SKM-1 treated with dmso at 0.1 percent for 144 hours (cell line): ENCODE measurements around the gene TXNDC17.
"Not testable (repeated sequence)": the region's sequence is repeated elsewhere in the genome, so short reads cannot be mapped to it uniquely, and the experiment has no call there.

Source experiments
- DNase-seq: peaks from one replicate; lab custom pipeline; 2025; ENCODE audit not compliant: unreplicated experiment; lab: John Stamatoyannopoulos, UW

Gene TXNDC17

GRCh38 chr17:6660101-6660500, 19.2 kb downstream of the TXNDC17 start:
- DNase-seq = no peak

- peak; percentile 64 for DNase-seq
Measured at GRCh38 chr17:6660805-6661463, 20.1 kb downstream of the TXNDC17 start.

- DNase-seq = no peak
Measured at GRCh38 chr17:6661464-6661848, 20.6 kb downstream of the TXNDC17 start.

GRCh38 chr17:6663200-6663599, 22.3 kb downstream of the TXNDC17 start:
- not testable (repeated sequence) for DNase-seq

GRCh38 chr17:6666077-6666521, 25.2 kb downstream of the TXNDC17 start:
- DNase-seq = peak; percentile 17

- DNase-seq = no peak
Measured at GRCh38 chr17:6666557-6666956, 25.7 kb downstream of the TXNDC17 start.

GRCh38 chr17:6667516-6667915, 26.7 kb downstream of the TXNDC17 start:
- DNase-seq = no peak

GRCh38 chr17:6668219-6668618, 27.4 kb downstream of the TXNDC17 start:
- DNase-seq = no peak

- DNase-seq = no peak
Measured at GRCh38 chr17:6668727-6669425, 28.0 kb downstream of the TXNDC17 start.

GRCh38 chr17:6669479-6670212, 28.8 kb downstream of the TXNDC17 start:
- DNase-seq = no peak

GRCh38 chr17:6670571-6670970, 29.7 kb downstream of the TXNDC17 start:
- DNase-seq = no peak

GRCh38 chr17:6670999-6671398, 30.1 kb downstream of the TXNDC17 start:
- DNase-seq = no peak

- no peak for DNase-seq
Measured at GRCh38 chr17:6671431-6671830, 30.6 kb downstream of the TXNDC17 start.

GRCh38 chr17:6674586-6674985, 33.7 kb downstream of the TXNDC17 start:
- DNase-seq = no peak

- DNase-seq = no peak
Measured at GRCh38 chr17:6675201-6675825, 34.5 kb downstream of the TXNDC17 start.

- DNase-seq = no peak
Measured at GRCh38 chr17:6676802-6677157, 35.9 kb downstream of the TXNDC17 start.

- DNase-seq = peak; percentile 6
Measured at GRCh38 chr17:6677158-6677831, 36.4 kb downstream of the TXNDC17 start.

- no peak for DNase-seq
Measured at GRCh38 chr17:6677946-6678345, 37.1 kb downstream of the TXNDC17 start.

GRCh38 chr17:6679241-6679640, 38.4 kb downstream of the TXNDC17 start:
- no peak for DNase-seq

GRCh38 chr17:6681176-6681575, 40.3 kb downstream of the TXNDC17 start:
- no peak for DNase-seq

GRCh38 chr17:6681671-6682070, 40.8 kb downstream of the TXNDC17 start:
- no peak for DNase-seq
